Endothelial cell of umbilical vein (primary cell): Measurements from ENCODE around the gene GTPBP3. TPM values are rescaled to one million over a fixed set of nuclear protein-coding genes. Genes with fewer than 3 reads are reported as not detected.

ENCODE experiments used
- BruUV-seq: library from RNA; stranded (reverse); fragments of 400-500 nt; replicated peaks from 2 replicates; lab custom pipeline; 2021; lab: Mats Ljungman, UMichigan
- CTCF ChIA-PET: fragments of 300-600, 350-600 bp; sonication (Branson Sonifier 250); formaldehyde crosslinking; loops from one replicate; lab custom pipeline; 2021; ENCODE audit warnings: antibody characterized with exemption, inconsistent platforms; lab: Charles Lee
- POLR2A ChIA-PET: fragments of 300-600, 350-600 bp; sonication (Branson Sonifier 250); formaldehyde crosslinking; loops from one replicate; lab custom pipeline; 2021; ENCODE audit warnings: antibody characterized with exemption, inconsistent platforms; lab: Charles Lee
- DNase-seq: peaks from one replicate; pipeline ENCODE4 v3.0.0-alpha.2; 2011; ENCODE audit warnings: low read depth, low spot score
- FAIRE-seq: peaks from 2 replicates; lab custom pipeline; 2011; peaks lifted over from hg19 to GRCh38; lab: Jason Lieb, UNC
- H2AFZ ChIP-seq: 2 replicates; pipeline ENCODE4 v1.6.0; 2012; ENCODE audit warnings: low read depth, low read length, control low read depth, inconsistent platforms
- H3K27ac ChIP-seq: 2 replicates; pipeline ENCODE4 v1.5.1; 2011; ENCODE audit warnings: low read depth, mild to moderate bottlenecking, control low read depth, low read length, moderate library complexity; ENCODE audit not compliant: insufficient read depth
- H3K27me3 ChIP-seq, 2 experiments: 2 replicates each; pipeline versions ENCODE4 v1.6.0 to v1.6.1; 2011; ENCODE audit warnings: low read length in 2 of 2, mixed read lengths in 1 of 2; ENCODE audit not compliant: control insufficient read depth in 2 of 2, insufficient read depth in 2 of 2
- H3K36me3 ChIP-seq, 2 experiments: 2 replicates in 1 of 2; 3 replicates in 1 of 2; pipeline ENCODE4 v1.5.1; 2011; ENCODE audit warnings: low read length in 2 of 2, mild to moderate bottlenecking in 1 of 2, moderate library complexity in 1 of 2; ENCODE audit not compliant: control insufficient read depth in 2 of 2, insufficient read depth in 2 of 2; ENCODE audit errors: extremely low read depth in 1 of 2
- H3K4me1 ChIP-seq: 3 replicates; pipeline ENCODE4 v1.5.1; 2011; ENCODE audit warnings: mild to moderate bottlenecking, low read length; ENCODE audit not compliant: control insufficient read depth, insufficient read depth; ENCODE audit errors: extremely low read depth
- H3K4me2 ChIP-seq: 2 replicates; pipeline ENCODE4 v1.6.1; 2011; ENCODE audit warnings: low read length, control low read depth, mixed read lengths; ENCODE audit not compliant: insufficient read depth
- H3K4me3 ChIP-seq, 3 experiments: fragments of 200-600 bp in 1 of 3; sonication (generic), shearing (Covaris generic) in 1 of 3; replicated peaks in 1 of 3; 2 replicates each; pipeline ENCODE4 v1.5.1; 2011 to 2016; ENCODE audit warnings: control low read depth in 3 of 3, low read length in 3 of 3, mild to moderate bottlenecking in 2 of 3, inconsistent platforms in 1 of 3, low read depth in 1 of 3, moderate library complexity in 1 of 3; ENCODE audit not compliant: insufficient read depth in 1 of 3
- H3K79me2 ChIP-seq: 2 replicates; pipeline ENCODE4 v1.6.0; 2012; ENCODE audit warnings: low read length, inconsistent platforms; ENCODE audit not compliant: control insufficient read depth, insufficient read depth
- H3K9ac ChIP-seq: replicated peaks from 2 replicates; pipeline ENCODE3; 2011; ENCODE audit warnings: low read length, control low read depth; ENCODE audit not compliant: insufficient read depth; ENCODE audit errors: extremely low read depth
- H3K9me1 ChIP-seq: replicated peaks from 3 replicates; pipeline ENCODE4 v1.6.0; 2011; ENCODE audit warnings: mild to moderate bottlenecking, low read length; ENCODE audit not compliant: control insufficient read depth, insufficient read depth; ENCODE audit errors: extremely low read depth
- H3K9me3 ChIP-seq: replicated peaks from 2 replicates; pipeline ENCODE4 v1.5.1; 2012; ENCODE audit warnings: low read length, inconsistent platforms; ENCODE audit not compliant: control insufficient read depth, insufficient read depth
- H4K20me1 ChIP-seq: replicated peaks from 2 replicates; pipeline ENCODE3; 2011; ENCODE audit warnings: mild to moderate bottlenecking, low read length; ENCODE audit not compliant: control insufficient read depth, insufficient read depth; ENCODE audit errors: extremely low read depth
- CTCF ChIP-seq, 2 donors: IDR thresholded peaks; 1 replicate in 1 of 2; 2 replicates in 1 of 2; pipeline ENCODE4 v1.5.1; 2011; ENCODE audit warnings: low read length in 2 of 2, mild to moderate bottlenecking in 2 of 2, moderate library complexity in 2 of 2, control low read depth in 1 of 2, inconsistent platforms in 1 of 2, low read depth in 1 of 2; ENCODE audit not compliant: insufficient read depth in 1 of 2; ENCODE audit errors: extremely low read depth in 1 of 2
- FOS ChIP-seq: IDR thresholded peaks from 2 replicates; pipeline ENCODE4 v1.6.1; 2011; ENCODE audit warnings: mild to moderate bottlenecking, low read length, moderate library complexity, borderline replicate concordance; ENCODE audit not compliant: insufficient read depth
- GATA2 ChIP-seq: IDR thresholded peaks from 2 replicates; pipeline ENCODE4 v1.7.0; 2011; ENCODE audit warnings: low read depth, mild to moderate bottlenecking, moderate library complexity, mixed read lengths, low read length; ENCODE audit not compliant: insufficient read length, insufficient read depth
- MAX ChIP-seq: IDR thresholded peaks from 2 replicates; pipeline ENCODE4 v1.6.1; 2011; ENCODE audit not compliant: insufficient read depth, insufficient read length
- MYC ChIP-seq: IDR thresholded peaks from one replicate; pipeline ENCODE4 v1.6.1; 2011; ENCODE audit warnings: mild to moderate bottlenecking, low read depth, low read length
- POLR2A ChIP-seq: IDR thresholded peaks from 2 replicates; pipeline ENCODE4 v1.6.1; 2012; ENCODE audit warnings: low read depth, mild to moderate bottlenecking, control low read depth, low read length
- dilution Hi-C: fragments of 300-500 bp; cut with MboI; formaldehyde crosslinking; loops from one replicate; pipeline ENCODE4 v1.15.0; 2019; ENCODE audit warnings: low sequenced_read_pairs; ENCODE audit not compliant: extremely low pct_ligation_motif_present
- intact Hi-C: fragments of 100-400 bp; cut with micrococcal nuclease; formaldehyde crosslinking; loops from one replicate; pipeline ENCODE4 v1.10.0; 2022
- polyA plus RNA-seq, 4 experiments: library from polyadenylated mRNA; depleted of rRNA in 3 of 4; stranded (reverse) in 3 of 4; unstranded in 1 of 4; fragments of >200 nt; gene quantifications; 2 replicates each; pipeline versions ENCODE4 v1.2.1 to v1.2.3, GENCODE V29; 2011 to 2012; ENCODE audit warnings: missing spikeins in 1 of 4
- total RNA-seq: library from RNA; stranded (reverse); gene quantifications from 2 replicates; pipeline ENCODE4 v1.2.3, GENCODE V29; 2021

The GTPBP3 gene
- total and polyA plus RNA-seq, 2 donors (not counting 3 experiments of a cell fraction or from before 2014, with no cell fraction given), result 12.7 to 34.7 TPM

GRCh38 chr19:17390665-17391370 is 53.5 kb downstream of the GTPBP3 start:
- Histone ChIP-seq H3K4me2 (peak overlapping the region; percentile 78), H3K9ac (no peak overlapping the region), H3K9me3 (no peaks in the 10 kb centered on the region), H3K4me3 (peak overlapping the region; percentile 21 to 53 (median 41)), H3K79me2 (no peaks in the 10 kb centered on the region), H2AFZ (peak overlapping the region; percentile 86), H3K4me1 (peaks cover 17% of the 10 kb centered on the region), H4K20me1 (no peaks in the 10 kb centered on the region), H3K27me3 (peaks cover 6% of the 10 kb centered on the region in 2 experiments), H3K9me1 (no peaks in the 10 kb centered on the region), H3K27ac (no peak overlapping the region), H3K36me3 (no peaks in the 10 kb centered on the region)
- FAIRE-seq (peak; percentile 92), DNase-seq (peak; percentile 95)
- intact Hi-C loops, result loop anchor here (1.0 kb wide), 2 partner anchors 45 to 99 kb away; no protein-coding TSS in a partner anchor
- no TSS peak for BruUV-seq
- POLR2A ChIA-PET, result interaction anchor here (1.4 kb wide), 1 partner anchor 29 kb away, joined by 3 read pairs; the partner anchor contains the start of gene MVB12A
- dilution Hi-C loops, result no loop called here
- CTCF ChIA-PET, result interaction anchor here (0.7 to 8.6 kb wide), 18 partner anchors 10 to 162 kb away, joined by 3 to 180 read pairs (median 4); partner anchors contain the start of genes ABHD8, ANO8, BST2 and SLC27A1
- TF ChIP-seq GATA2 (no peak), FOS (no peak), MYC (no peak), POLR2A (peak; percentile 31), CTCF (IDR thresholded peaks at IDR 0.05; ENCODE audit: extremely low read depth in 1 of 2, insufficient read depth in 1 of 2, low read depth in 1 of 2, low read length in 2 of 2) (peak; percentile 78 to 79), MAX (no peak)
